Urothelium cell line (cell line): ENCODE results near the gene GYS1.
A peak's percentile ranks its signal among the peaks of the same experiment; 100 is the strongest.
"Not testable (repeated sequence)": the region's sequence is repeated elsewhere in the genome, so short reads cannot be mapped to it uniquely, and the experiment has no call there.

Experiments used
- DNase-seq: peaks from one replicate; pipeline ENCODE4 v3.0.0; 2011; ENCODE audit warnings: low spot score, mixed read lengths
- FAIRE-seq: peaks from 2 replicates; lab custom pipeline; 2011; peaks lifted over from hg19 to GRCh38; lab: Jason Lieb, UNC

GYS1 gene

GRCh38 chr19:49018388-49019241 lies 25.5 kb upstream of the GYS1 start:
- not testable (repeated sequence) for DNase-seq
- peak; percentile 23 for FAIRE-seq

- FAIRE-seq (no peak), DNase-seq (no peak)
Measured at GRCh38 chr19:49017666-49018351, 24.7 kb upstream of the GYS1 start.

- no peak for DNase-seq
- no peak for FAIRE-seq
Measured at GRCh38 chr19:49017041-49017665, 24.0 kb upstream of the GYS1 start, which contains the start of gene LHB. Gene LHB (minus strand): TSS chr19:49017091. CDS start chr19:49017081, 10 bp downstream.

- FAIRE-seq (no peak), DNase-seq (no peak)
Measured at GRCh38 chr19:49016067-49016839, 23.1 kb upstream of the GYS1 start.

- DNase-seq: no peak
- FAIRE-seq: no peak
Measured at GRCh38 chr19:49014870-49015255, 21.8 kb upstream of the GYS1 start.

GRCh38 chr19:49014123-49014869 lies 21.2 kb upstream of the GYS1 start:
- FAIRE-seq (no peak), DNase-seq (no peak)

GRCh38 chr19:49011194-49011593 lies 18.1 kb upstream of the GYS1 start:
- FAIRE-seq (no peak), DNase-seq (no peak)

- FAIRE-seq (no peak), DNase-seq (no peak)
Measured at GRCh38 chr19:49010453-49010852, 17.3 kb upstream of the GYS1 start.

GRCh38 chr19:49009828-49010227 lies 16.7 kb upstream of the GYS1 start:
- FAIRE-seq: no peak

GRCh38 chr19:49006905-49007304 lies 13.8 kb upstream of the GYS1 start:
- FAIRE-seq: no peak
- no peak for DNase-seq

More at GRCh38 chr19:49009828-49010227, 16.7 kb upstream of the GYS1 start:
- no peak for DNase-seq

GRCh38 chr19:49004964-49005614 lies 12.0 kb upstream of the GYS1 start:
- no peak for FAIRE-seq
- no peak for DNase-seq

GRCh38 chr19:49004133-49004532 lies 11.0 kb upstream of the GYS1 start:
- DNase-seq (no peak), FAIRE-seq (no peak)

GRCh38 chr19:48999481-49000325 lies 6.6 kb upstream of the GYS1 start:
- peak; percentile 53 for DNase-seq
- FAIRE-seq: no peak

- DNase-seq (peak; percentile 41), FAIRE-seq (no peak)
Measured at GRCh38 chr19:48997972-48998371, 4.9 kb upstream of the GYS1 start.

GRCh38 chr19:48994035-48994386 lies 902 bp upstream of the GYS1 start:
- DNase-seq (no peak), FAIRE-seq (no peak)

GRCh38 chr19:48992581-48993174 lies 431 bp downstream of the GYS1 start:
- FAIRE-seq (no peak), DNase-seq (no peak)

- no peak for FAIRE-seq
- DNase-seq: peak; percentile 70
Measured at GRCh38 chr19:48991873-48992580, 1.1 kb downstream of the GYS1 start.
